ENCODE results near the gene LRRC36.

- TF ChIP-seq CTCF (IDR thresholded peaks at IDR 0.05; ENCODE audit: control extremely low read depth in 1 of 3, insufficient read depth in 1 of 3, low read depth in 1 of 3, low read length in 3 of 3), result no peak
- TF ChIP-seq SIN3A (conservative IDR thresholded peaks at IDR 0.05 in 1 of 2, IDR thresholded peaks at IDR 0.05 in 1 of 2; ENCODE audit: low read depth in 1 of 2, low read length in 2 of 2), result no peak
- no peak for TF ChIP-seq MAX (IDR thresholded peaks at IDR 0.05)
- no peak for TF ChIP-seq SP2 (IDR thresholded peaks at IDR 0.05; ENCODE audit: low read length)
- no peak for TF ChIP-seq JUND (IDR thresholded peaks at IDR 0.05; ENCODE audit: low read length)
- TF ChIP-seq CREB1 (IDR thresholded peaks at IDR 0.05), result no peak
- TF ChIP-seq TEAD4 (IDR thresholded peaks at IDR 0.05; ENCODE audit: low read depth, low read length), result no peak
- TF ChIP-seq USF2 (IDR thresholded peaks at IDR 0.05; ENCODE audit: low read length), result no peak
- TF ChIP-seq ATF2 (IDR thresholded peaks at IDR 0.05; ENCODE audit: low read length), result no peak
- no peak for TF ChIP-seq RFX5 (IDR thresholded peaks at IDR 0.05; ENCODE audit: borderline replicate concordance, low read depth, low read length)
- TF ChIP-seq E2F6 (IDR thresholded peaks at IDR 0.05), result no peak
Measured at GRCh38 chr16:67392301-67393059, 65.9 kb downstream of the LRRC36 start.
